BLaER1 (cell line): ENCODE measurements around the gene ITPK1.

Experiments used
- H3K27ac ChIP-seq: shearing (Covaris generic); formaldehyde crosslinking; 2 replicates; pipeline ENCODE4 v1.8.1; 2022
- H3K27me3 ChIP-seq: shearing (Covaris generic); formaldehyde crosslinking; 2 replicates; pipeline ENCODE4 v1.8.1; 2022
- H3K36me3 ChIP-seq: shearing (Covaris generic); formaldehyde crosslinking; 2 replicates; pipeline ENCODE4 v1.8.1; 2022
- H3K4me1 ChIP-seq: shearing (Covaris generic); formaldehyde crosslinking; 2 replicates; pipeline ENCODE4 v1.8.1; 2022
- H3K4me2 ChIP-seq: shearing (Covaris generic); formaldehyde crosslinking; 2 replicates; pipeline ENCODE4 v1.8.1; 2022
- H3K4me3 ChIP-seq: shearing (Covaris generic); formaldehyde crosslinking; 2 replicates; pipeline ENCODE4 v1.8.1; 2022
- H3K9ac ChIP-seq: shearing (Covaris generic); formaldehyde crosslinking; 2 replicates; pipeline ENCODE4 v1.8.1; 2022
- H3K9me3 ChIP-seq: shearing (Covaris generic); formaldehyde crosslinking; 2 replicates; pipeline ENCODE4 v1.8.1; 2022
- H4K20me1 ChIP-seq: shearing (Covaris generic); formaldehyde crosslinking; 2 replicates; pipeline ENCODE4 v1.8.1; 2022
- Cebpa-rat ChIP-seq: shearing (Covaris generic); IDR thresholded peaks from 2 replicates; pipeline ENCODE4 v1.8.1; 2022

Gene ITPK1

GRCh38 chr14:93033084-93033982, 82.4 kb downstream of the ITPK1 start:
- Histone ChIP-seq H3K4me1 (peaks cover 65% of the 10 kb centered on the region), H3K9ac (0 out of 2 replicates have a peak overlapping the region, but pooled peaks have one; percentile 46), H4K20me1 (peaks cover 71% of the 10 kb centered on the region), H3K9me3 (no peaks in the 10 kb centered on the region), H3K27ac (peak overlapping the region; percentile 52), H3K27me3 (no peaks in the 10 kb centered on the region), H3K36me3 (no peaks in the 10 kb centered on the region), H3K4me3 (no peak overlapping the region), H3K4me2 (peak overlapping the region; percentile 78)
- no peak for TF ChIP-seq Cebpa-rat

- no peaks in the 10 kb centered on the region for H3K27me3 ChIP-seq
- TF ChIP-seq Cebpa-rat, result no peak
- H3K9me3 ChIP-seq, result no peaks in the 10 kb centered on the region
- peaks cover 74% of the 10 kb centered on the region for H3K4me1 ChIP-seq
- no peaks in the 10 kb centered on the region for H3K36me3 ChIP-seq
- H3K9ac ChIP-seq, result no peak overlapping the region
- peak overlapping the region; percentile 78 for H3K4me2 ChIP-seq
- H3K27ac ChIP-seq, result peak overlapping the region; percentile 52
- no peak overlapping the region for H3K4me3 ChIP-seq
- peaks cover 79% of the 10 kb centered on the region for H4K20me1 ChIP-seq
Measured at GRCh38 chr14:93032421-93032936, 83.2 kb downstream of the ITPK1 start.

GRCh38 chr14:93031505-93032315, 84.0 kb downstream of the ITPK1 start:
- Histone ChIP-seq H3K27me3 (no peaks in the 10 kb centered on the region), H3K4me2 (no peak overlapping the region), H3K4me1 (peaks cover 81% of the 10 kb centered on the region), H4K20me1 (peaks cover 76% of the 10 kb centered on the region), H3K9ac (no peak overlapping the region), H3K36me3 (no peaks in the 10 kb centered on the region), H3K9me3 (no peaks in the 10 kb centered on the region), H3K4me3 (no peak overlapping the region), H3K27ac (no peak overlapping the region; the same call in 1 of the 2 replicates)
- no peak for TF ChIP-seq Cebpa-rat

- no peak overlapping the region for H3K27ac ChIP-seq
- H3K4me1 ChIP-seq, result peaks cover 87% of the 10 kb centered on the region
- H3K4me2 ChIP-seq, result 0 out of 2 replicates have a peak overlapping the region, but pooled peaks have one; percentile 87
Measured at GRCh38 chr14:93030761-93031160, 85.0 kb downstream of the ITPK1 start.

GRCh38 chr14:93029911-93030508, 85.7 kb downstream of the ITPK1 start:
- TF ChIP-seq Cebpa-rat, result no peak
- Histone ChIP-seq H3K4me1 (peaks cover 93% of the 10 kb centered on the region), H3K4me2 (peak overlapping the region; percentile 87), H3K36me3 (no peaks in the 10 kb centered on the region), H3K4me3 (no peak overlapping the region; the same call in 1 of the 2 replicates), H3K9me3 (no peaks in the 10 kb centered on the region), H3K9ac (no peak overlapping the region), H3K27ac (peak overlapping the region; percentile 81), H3K27me3 (no peaks in the 10 kb centered on the region), H4K20me1 (peaks cover 62% of the 10 kb centered on the region)

More at GRCh38 chr14:93030761-93031160, 85.0 kb downstream of the ITPK1 start:
- Histone ChIP-seq H3K27me3 (no peaks in the 10 kb centered on the region), H3K9ac (no peak overlapping the region), H3K9me3 (no peaks in the 10 kb centered on the region), H3K36me3 (no peaks in the 10 kb centered on the region), H3K4me3 (no peak overlapping the region), H4K20me1 (peaks cover 66% of the 10 kb centered on the region)
- no peak for TF ChIP-seq Cebpa-rat

GRCh38 chr14:93029417-93029816, 86.3 kb downstream of the ITPK1 start:
- H3K4me3 ChIP-seq, result peak overlapping the region; percentile 41; the same call in 1 of the 2 replicates
- H3K36me3 ChIP-seq, result no peaks in the 10 kb centered on the region; the same call in 1 of the 2 replicates
- peak overlapping the region; percentile 51; the same call in 1 of the 2 replicates for H3K9ac ChIP-seq
- H3K27me3 ChIP-seq, result no peaks in the 10 kb centered on the region
- TF ChIP-seq Cebpa-rat, result no peak
- H4K20me1 ChIP-seq, result peaks cover 56% of the 10 kb centered on the region
- peak overlapping the region; percentile 87 for H3K4me2 ChIP-seq
- no peaks in the 10 kb centered on the region for H3K9me3 ChIP-seq
- peak overlapping the region; percentile 81 for H3K27ac ChIP-seq
- H3K4me1 ChIP-seq, result peaks cover 92% of the 10 kb centered on the region

GRCh38 chr14:93028724-93029076, 87.0 kb downstream of the ITPK1 start:
- H3K27me3 ChIP-seq, result no peaks in the 10 kb centered on the region
- H3K9ac ChIP-seq, result peak overlapping the region; percentile 51; the same call in 1 of the 2 replicates
- H4K20me1 ChIP-seq, result peaks cover 50% of the 10 kb centered on the region
- H3K27ac ChIP-seq, result peak overlapping the region; percentile 81
- peak overlapping the region; percentile 41 for H3K4me3 ChIP-seq
- peaks cover 92% of the 10 kb centered on the region for H3K4me1 ChIP-seq
- peak overlapping the region; percentile 87 for H3K4me2 ChIP-seq
- no peaks in the 10 kb centered on the region for H3K9me3 ChIP-seq
- no peak for TF ChIP-seq Cebpa-rat
- H3K36me3 ChIP-seq, result no peaks in the 10 kb centered on the region; the same call in 1 of the 2 replicates

- peak overlapping the region; percentile 87 for H3K4me2 ChIP-seq
- peak overlapping the region; percentile 51; the same call in 1 of the 2 replicates for H3K9ac ChIP-seq
- peaks cover 43% of the 10 kb centered on the region for H4K20me1 ChIP-seq
- H3K9me3 ChIP-seq, result no peaks in the 10 kb centered on the region
- H3K27ac ChIP-seq, result peak overlapping the region; percentile 81
- TF ChIP-seq Cebpa-rat, result no peak
- no peaks in the 10 kb centered on the region; the same call in 1 of the 2 replicates for H3K36me3 ChIP-seq
- H3K4me3 ChIP-seq, result peak overlapping the region; percentile 41; the same call in 1 of the 2 replicates
- peaks cover 92% of the 10 kb centered on the region for H3K4me1 ChIP-seq
- H3K27me3 ChIP-seq, result no peaks in the 10 kb centered on the region
Measured at GRCh38 chr14:93027810-93028723, 87.7 kb downstream of the ITPK1 start.
